ENCODE measurements around the gene RDH14.

The RDH14 gene

GRCh38 chr2:18552351-18553077 is 7.9 kb downstream of the RDH14 start:
- no peak overlapping the region for H3K27ac ChIP-seq
- H3K4me3 ChIP-seq (ENCODE audit: low read depth in 1 of 2, low read length in 1 of 2), result no peak overlapping the region
- H3K4me1 ChIP-seq (ENCODE audit: control insufficient read depth in 1 of 2, insufficient read depth in 1 of 2, low read depth in 1 of 2, low read length in 1 of 2), result peaks cover 0 to 4% of the 10 kb centered on the region in 2 experiments
- no peak for TF ChIP-seq CTCF (IDR thresholded peaks at IDR 0.05)
- H3K9me3 ChIP-seq, result no peaks in the 10 kb centered on the region
- no peaks in the 10 kb centered on the region for H3K27me3 ChIP-seq
- no peaks in the 10 kb centered on the region for H3K36me3 ChIP-seq

- Histone ChIP-seq H3K9me3 (no peaks in the 10 kb centered on the region), H3K27me3 (no peaks in the 10 kb centered on the region), H3K4me3 (ENCODE audit: low read depth in 1 of 2, low read length in 1 of 2) (no peak overlapping the region), H3K27ac (no peak overlapping the region), H3K36me3 (no peaks in the 10 kb centered on the region), H3K4me1 (ENCODE audit: control insufficient read depth in 1 of 2, insufficient read depth in 1 of 2, low read depth in 1 of 2, low read length in 1 of 2) (peaks cover 0 to 4% of the 10 kb centered on the region in 2 experiments)
- no peak for TF ChIP-seq CTCF (IDR thresholded peaks at IDR 0.05)
These were observed 8.8 kb downstream of the RDH14 start for GRCh38 chr2:18551623-18552022.

- Histone ChIP-seq H3K27me3 (no peaks in the 10 kb centered on the region), H3K27ac (no peak overlapping the region), H3K4me1 (ENCODE audit: control insufficient read depth in 1 of 2, insufficient read depth in 1 of 2, low read depth in 1 of 2, low read length in 1 of 2) (peaks cover 0 to 4% of the 10 kb centered on the region in 2 experiments), H3K9me3 (no peaks in the 10 kb centered on the region), H3K4me3 (ENCODE audit: low read depth in 1 of 2, low read length in 1 of 2) (no peak overlapping the region), H3K36me3 (no peaks in the 10 kb centered on the region)
- TF ChIP-seq CTCF (IDR thresholded peaks at IDR 0.05), result no peak
These were observed 9.3 kb downstream of the RDH14 start for GRCh38 chr2:18551169-18551568.

GRCh38 chr2:18550433-18550832 is 10.0 kb downstream of the RDH14 start:
- no peak for TF ChIP-seq CTCF (IDR thresholded peaks at IDR 0.05)
- Histone ChIP-seq H3K27ac (no peak overlapping the region), H3K4me3 (ENCODE audit: low read depth in 1 of 2, low read length in 1 of 2) (no peak overlapping the region), H3K9me3 (no peaks in the 10 kb centered on the region), H3K27me3 (no peaks in the 10 kb centered on the region), H3K4me1 (ENCODE audit: control insufficient read depth in 1 of 2, insufficient read depth in 1 of 2, low read depth in 1 of 2, low read length in 1 of 2) (peaks cover 0 to 4% of the 10 kb centered on the region in 2 experiments), H3K36me3 (no peaks in the 10 kb centered on the region)

GRCh38 chr2:18549083-18549482 is 11.4 kb downstream of the RDH14 start:
- Histone ChIP-seq H3K9me3 (no peaks in the 10 kb centered on the region), H3K27ac (no peak overlapping the region), H3K36me3 (no peaks in the 10 kb centered on the region), H3K4me1 (ENCODE audit: control insufficient read depth in 1 of 2, insufficient read depth in 1 of 2, low read depth in 1 of 2, low read length in 1 of 2) (peaks cover 0 to 4% of the 10 kb centered on the region in 2 experiments), H3K27me3 (no peaks in the 10 kb centered on the region), H3K4me3 (ENCODE audit: low read depth in 1 of 2, low read length in 1 of 2) (no peak overlapping the region)
- TF ChIP-seq CTCF (IDR thresholded peaks at IDR 0.05), result no peak

All from neutrophil (primary cell).